SH-SY5Y (cell line): ENCODE measurements around the gene ULK1.

ENCODE experiments used
- GATA2 ChIP-seq: IDR thresholded peaks from 2 replicates; pipeline ENCODE4 v1.6.1; 2011; ENCODE audit warnings: mild to moderate bottlenecking, low read depth, low read length
- GATA3 ChIP-seq: IDR thresholded peaks from 2 replicates; pipeline ENCODE4 v1.6.1; 2011; ENCODE audit warnings: low read depth, mild to moderate bottlenecking, low read length, moderate library complexity

DNA sequence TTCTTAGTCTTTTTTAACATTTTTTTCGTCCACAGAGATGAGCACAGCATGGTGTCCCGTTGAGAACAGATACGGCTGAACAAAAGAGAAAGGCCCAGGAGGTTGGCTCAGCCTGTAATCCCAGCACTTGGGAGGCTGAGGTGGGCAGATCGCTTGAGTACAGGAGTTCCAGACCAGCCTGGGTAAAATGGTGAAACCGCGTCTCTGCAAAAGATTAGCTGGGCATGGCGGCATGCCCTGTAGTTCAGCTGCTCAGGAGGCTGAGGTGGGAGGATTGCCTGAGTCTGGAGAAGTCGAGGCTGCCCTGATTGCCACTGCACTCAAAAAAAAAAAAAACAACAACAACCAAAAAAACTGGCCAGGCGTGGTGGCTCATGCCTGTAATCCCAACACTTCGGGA, 49.5 kb downstream of the ULK1 start:
- no peak for TF ChIP-seq GATA3
- TF ChIP-seq GATA2, result no peak
